Central memory CD4-positive, alpha-beta T cell (primary cell): ENCODE measurements around the gene LRP8.

Experiments
- DNase-seq: peaks from one replicate; pipeline ENCODE4 v3.0.0; 2022

LRP8 gene

DNA sequence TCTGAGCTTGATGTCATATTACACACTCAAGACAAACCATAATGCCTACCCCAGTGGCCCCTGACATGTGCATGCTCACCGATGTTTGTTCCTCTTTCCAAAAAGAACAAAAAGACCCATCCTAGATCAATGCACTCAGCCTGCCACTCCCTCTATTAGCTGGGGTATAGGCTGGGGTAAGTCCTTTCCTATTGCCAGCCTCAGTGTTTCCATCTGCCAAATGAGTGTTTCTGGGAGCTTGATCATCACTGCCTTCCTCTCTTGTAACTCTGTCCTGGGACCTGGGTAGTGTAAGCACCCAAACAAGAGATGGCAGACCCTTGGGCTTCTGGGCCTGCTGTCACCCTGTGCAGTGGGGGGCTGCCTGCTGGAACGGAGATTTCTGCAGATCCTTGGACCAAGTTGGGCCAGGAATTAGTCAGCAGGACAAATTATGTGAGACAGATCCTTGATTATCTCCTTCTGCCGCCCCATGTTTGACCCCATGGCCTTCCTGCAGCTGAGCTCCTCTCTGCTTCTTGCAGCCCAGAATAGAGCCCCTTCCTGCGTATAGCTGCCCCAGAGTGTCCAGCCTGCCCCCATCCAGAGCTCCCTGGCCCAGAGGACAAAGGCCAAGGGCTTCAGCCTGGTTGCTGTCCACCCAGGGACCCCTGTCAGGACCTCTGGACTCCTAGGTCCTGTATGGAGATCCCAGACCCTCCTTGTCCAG lies 31.5 kb upstream of the LRP8 start:
- no peak for DNase-seq

DNA sequence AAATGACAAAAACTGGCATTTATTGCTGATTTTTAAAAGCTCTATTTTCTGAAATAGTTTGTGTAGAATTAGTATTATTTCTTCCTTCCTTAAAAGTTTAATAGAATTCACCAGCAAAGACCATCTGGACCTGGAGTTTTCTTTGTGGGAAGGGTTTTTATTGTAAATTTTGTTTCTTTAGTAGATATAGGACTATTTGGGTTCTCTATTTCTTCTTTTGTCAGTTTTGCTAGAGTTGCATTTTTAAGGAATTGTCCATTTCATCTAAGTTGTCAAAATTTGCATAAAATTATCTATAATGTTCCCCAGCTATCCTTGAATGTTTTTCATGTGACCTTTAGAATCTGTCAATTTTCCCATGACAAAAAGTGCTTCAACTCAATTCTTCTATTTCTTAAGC lies 28.8 kb upstream of the LRP8 start:
- DNase-seq: no peak

DNA sequence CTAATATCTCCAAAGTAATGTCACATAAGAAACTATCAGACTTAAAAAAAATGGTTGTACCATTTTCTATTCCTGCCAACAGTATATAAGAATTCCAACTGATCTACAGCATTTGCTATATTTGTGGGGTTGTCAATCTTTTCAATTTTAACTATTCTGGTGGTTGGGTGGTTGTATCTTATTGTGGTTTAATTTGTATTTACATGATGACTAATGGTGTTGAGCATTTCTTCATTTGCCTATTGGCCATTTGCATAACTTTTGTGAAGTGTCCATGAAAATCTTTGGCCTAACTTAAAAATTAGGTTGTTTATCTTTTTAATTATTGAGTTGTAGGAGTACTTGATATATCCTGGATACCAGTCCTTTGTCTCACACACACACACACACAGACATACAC lies 26.2 kb upstream of the LRP8 start:
- DNase-seq: no peak

DNA sequence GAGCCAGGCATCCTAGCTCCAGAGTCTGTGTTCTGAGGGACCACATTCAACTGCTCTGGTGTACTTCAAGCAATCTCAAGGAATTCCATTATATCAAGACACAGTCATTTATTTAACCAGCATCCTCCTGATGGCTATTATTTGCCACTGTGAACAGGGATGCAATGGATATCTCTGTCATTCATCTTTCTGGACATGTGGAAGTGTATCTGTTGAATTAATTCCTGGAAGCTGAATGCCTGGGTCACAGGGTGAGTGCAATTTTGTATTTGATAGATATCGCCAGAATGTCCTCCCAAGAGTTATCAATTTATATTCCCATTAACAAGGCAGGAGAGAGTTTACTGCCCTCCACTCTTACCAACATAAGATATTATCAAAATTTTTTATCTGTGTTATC lies 24.7 kb upstream of the LRP8 start:
- DNase-seq: no peak

DNA sequence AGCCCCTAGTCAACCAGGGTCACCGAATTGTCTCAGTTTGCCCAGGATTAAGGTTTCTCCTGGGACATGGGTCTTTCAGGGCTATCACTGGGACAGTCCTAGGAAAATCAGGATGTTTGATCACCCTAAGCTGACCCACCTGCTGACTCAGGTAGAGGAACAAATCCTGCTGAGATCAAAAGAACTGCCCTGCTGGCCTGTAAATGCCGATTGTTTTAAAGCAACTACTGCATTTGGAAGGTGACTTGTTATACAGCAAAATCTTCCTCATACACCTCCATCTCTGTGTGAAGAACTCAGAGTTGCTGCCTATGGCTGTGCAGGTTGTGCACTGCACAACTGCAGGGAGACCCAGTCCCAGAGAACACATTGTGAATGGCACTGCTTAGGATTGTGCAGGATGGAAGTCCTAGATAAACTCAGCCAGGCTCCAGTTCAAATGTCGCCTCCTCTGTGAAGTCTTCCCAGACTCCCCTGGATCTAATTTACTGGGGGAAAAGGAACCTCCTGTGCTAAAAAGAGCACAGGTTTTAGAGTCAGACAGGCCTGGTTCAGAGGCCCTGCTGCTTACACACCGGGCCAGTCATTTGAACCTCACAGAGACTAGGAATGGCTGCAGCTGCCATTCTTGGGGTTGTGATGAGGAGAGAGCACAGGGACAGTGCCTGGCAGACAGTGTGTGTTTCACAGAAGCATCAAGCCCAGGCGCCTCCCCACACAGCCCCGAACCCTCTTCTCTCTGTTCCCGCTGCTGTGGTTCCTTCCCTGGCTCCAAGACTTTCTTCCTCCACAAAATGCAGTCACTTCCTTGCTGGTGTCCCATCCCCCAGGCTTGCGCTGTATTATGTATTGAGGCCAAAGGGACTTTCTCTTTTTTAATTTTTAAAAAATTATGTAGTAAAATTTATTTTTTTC lies 23.2 kb upstream of the LRP8 start:
- no peak for DNase-seq

DNA sequence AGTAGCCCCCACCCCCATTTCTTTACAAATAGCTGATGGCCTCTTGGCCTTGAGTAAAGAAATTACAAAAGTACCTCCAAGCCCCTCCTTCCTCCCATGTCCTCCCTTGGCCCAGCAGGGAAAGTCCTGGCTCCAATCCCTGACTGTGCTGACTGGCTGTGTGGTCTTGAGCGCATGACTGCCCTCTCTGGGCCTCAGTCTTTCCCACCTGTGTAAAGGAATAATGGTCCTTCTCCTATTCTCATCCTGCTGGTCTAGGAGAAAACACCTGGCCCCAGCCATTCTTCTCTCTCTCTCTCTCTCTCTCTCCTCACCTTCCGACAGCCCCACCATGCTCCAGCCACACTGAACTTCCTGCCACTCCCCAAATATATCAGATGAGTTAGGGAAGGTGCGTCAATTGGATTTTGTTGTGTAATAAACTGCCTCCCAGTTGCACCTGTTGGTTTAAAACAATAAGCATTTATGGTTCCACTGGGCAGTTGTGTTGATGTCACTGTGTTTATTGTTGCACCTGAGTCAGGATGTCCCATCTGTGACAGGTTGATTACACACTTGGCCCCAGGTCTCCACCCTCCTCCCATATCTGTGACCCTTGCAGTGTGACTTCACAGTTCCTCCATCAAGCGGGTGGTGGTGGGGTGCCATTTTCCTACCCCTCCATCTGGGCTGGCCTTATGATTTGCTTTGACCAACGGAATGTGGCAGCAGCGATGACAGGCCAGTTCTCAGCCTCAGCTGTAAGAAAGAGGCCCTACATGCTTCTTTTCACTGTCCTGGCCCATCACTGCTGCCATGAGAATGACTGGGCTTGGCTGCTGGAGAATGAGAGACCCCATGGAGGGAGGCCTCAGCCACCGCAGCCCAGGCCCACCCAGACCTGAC lies 22.3 kb upstream of the LRP8 start:
- no peak for DNase-seq

DNA sequence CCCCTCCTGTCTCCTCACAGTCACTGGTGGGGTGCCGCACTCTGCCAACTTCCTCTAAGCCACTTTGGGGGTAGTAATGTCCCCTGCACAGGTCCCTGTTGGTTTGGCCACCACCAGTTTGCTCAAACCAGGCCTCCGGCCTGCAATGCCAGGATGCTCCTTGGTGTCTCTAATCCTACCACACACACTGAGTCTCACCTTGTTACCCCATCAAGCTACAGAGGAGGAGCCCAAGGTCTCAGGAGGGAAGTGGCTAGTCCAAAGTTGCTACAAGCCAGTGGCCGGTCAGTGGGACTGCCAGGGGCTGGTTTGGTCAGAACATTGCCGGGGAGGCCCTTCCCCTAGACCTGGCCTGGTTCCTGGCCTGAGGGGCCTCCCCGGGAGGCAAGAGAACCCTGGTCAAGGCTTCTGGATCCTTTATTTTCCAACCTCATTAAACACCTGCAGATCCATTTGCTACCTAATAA lies 21.5 kb upstream of the LRP8 start:
- no peak for DNase-seq

DNA sequence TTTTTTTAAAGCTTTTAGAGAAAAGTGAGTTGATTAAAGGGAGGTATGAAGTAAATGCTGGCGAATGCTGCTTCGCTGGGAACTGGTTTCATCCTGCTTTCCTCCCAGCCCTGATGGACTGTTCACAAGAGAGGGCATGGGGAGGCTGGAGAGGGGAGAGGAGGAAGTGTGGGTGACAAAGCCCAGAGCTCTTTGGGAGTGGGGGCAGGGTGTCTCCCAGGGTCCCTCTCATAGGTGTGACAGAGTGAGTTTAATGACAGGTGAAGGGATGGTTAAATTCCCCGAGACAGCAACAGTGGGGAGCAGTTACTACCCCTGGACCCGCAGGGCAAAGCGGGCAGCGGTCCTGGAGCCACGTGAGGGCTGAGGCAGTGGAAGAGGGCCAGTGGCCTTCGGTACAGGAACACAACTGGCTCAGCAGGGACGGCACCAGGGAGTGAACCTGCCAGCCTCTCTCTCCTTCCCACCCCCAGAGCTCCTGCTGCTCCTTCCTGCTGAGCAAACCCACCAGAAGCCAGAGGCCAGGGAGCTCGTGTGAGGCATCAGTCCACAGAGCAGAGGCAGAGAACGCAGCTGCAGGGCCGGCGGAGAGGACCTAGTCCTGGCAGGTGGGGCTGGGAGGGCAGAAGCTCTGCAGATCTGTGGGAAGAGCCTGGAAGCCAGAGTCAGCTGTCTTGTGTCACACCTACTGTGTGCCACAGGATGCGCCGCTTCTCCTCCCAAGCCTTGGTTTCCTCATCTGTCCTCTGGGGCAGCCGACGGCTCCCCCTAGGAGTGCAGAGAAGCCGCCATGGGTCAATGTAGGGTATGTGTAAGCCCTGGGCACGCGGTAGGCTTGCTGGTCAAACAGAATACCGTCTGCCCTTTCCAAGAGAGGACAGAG lies 20.9 kb upstream of the LRP8 start:
- DNase-seq: no peak

DNA sequence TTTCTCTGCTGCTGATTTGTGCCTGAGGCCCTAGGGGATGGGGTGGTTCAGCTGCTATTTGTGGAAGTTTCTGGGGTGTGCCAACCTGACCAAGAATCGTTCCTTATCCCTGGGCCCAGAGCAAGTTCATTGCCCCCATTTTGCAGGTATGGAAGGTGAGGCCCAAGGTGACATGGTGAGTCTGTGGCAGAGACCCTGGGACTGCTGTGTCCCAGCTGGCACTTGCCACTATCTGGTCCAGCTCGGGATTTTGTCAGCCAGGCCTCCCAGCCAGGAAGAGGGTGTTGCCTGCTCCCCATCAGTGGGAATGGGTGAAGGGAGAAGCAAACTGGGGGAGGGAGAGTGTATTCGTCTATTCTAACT lies 18.9 kb upstream of the LRP8 start:
- no peak for DNase-seq

DNA sequence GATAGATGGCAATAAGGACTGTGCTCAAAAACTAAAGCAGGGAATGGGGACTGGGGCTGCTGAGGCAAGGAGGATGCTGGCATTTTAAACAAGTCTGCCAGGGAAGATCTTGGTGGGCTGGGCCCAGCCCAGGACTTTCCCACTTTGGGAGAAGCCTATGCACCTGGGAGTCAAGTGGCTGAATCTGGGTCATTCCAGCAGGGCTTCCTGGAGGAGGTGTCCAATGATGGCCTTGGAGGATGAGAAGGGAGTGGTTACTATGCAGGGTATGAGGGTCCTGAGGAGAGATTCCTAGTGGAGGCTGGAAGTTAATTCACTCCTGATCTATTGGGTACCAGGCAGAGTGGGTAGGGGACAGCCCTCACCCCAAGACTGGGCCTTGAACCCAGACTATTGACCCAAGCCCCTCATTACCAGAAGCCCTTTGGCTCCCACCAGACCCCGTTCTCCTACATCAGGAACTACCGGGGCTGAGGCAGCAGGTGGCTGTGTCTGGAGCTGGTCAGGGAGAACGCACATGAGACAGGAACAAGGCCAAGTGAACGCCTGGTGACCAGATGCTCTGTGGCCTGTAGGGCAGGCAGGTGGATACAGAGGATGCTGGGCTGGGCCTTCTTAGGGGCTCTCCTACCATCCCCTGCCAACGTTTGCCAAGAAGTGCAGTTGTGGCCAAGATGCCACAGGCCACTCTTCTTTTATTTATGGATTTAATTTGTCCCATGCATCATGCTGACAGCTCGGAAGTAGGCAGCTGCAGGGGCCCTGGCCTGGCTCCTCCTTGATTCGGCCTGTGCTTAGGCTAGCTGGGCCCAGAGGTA lies 18.3 kb upstream of the LRP8 start:
- no peak for DNase-seq

DNA sequence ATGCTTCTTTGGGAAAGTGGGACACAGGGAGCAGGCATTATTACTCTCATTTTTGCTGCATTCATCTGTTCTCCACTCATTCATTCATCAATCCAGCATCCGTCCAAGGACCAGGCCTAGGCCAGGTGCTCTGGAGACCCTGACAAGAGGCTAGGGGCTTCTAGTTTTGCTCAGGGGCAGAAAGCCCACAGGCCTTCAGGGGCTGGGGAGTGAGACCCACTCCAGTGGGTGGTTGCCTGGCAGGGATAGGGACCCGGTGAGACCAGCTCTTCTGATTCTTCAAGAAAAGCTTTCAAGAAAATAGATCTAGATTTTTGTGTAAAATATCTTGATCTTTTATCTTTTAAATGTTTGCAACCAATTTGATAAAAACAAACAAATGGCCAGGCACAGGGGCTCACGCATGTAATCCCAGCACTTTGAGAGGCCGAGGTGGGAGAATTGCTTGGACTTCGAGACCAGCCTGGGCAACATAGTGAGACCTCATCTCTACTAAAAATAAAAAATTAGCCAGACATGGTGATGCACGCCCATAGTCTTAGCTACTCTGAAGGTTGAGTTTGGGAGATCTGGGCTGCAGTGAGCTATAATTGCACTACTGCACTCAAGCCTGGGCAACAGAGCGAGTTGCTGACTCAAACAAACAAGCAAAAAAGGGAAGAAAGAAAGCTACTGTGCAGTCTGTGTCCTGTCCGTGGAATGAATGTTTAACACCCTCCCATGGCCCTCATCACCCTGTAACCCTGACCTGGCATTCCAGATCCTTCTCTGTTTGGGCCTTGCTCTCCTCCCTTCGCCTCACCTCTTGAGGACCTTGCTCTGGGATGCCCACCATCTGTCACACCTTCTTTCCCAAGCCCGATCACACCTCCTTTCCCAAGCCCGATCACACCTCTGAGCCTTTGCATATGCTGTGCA lies 17.3 kb upstream of the LRP8 start:
- no peak for DNase-seq

DNA sequence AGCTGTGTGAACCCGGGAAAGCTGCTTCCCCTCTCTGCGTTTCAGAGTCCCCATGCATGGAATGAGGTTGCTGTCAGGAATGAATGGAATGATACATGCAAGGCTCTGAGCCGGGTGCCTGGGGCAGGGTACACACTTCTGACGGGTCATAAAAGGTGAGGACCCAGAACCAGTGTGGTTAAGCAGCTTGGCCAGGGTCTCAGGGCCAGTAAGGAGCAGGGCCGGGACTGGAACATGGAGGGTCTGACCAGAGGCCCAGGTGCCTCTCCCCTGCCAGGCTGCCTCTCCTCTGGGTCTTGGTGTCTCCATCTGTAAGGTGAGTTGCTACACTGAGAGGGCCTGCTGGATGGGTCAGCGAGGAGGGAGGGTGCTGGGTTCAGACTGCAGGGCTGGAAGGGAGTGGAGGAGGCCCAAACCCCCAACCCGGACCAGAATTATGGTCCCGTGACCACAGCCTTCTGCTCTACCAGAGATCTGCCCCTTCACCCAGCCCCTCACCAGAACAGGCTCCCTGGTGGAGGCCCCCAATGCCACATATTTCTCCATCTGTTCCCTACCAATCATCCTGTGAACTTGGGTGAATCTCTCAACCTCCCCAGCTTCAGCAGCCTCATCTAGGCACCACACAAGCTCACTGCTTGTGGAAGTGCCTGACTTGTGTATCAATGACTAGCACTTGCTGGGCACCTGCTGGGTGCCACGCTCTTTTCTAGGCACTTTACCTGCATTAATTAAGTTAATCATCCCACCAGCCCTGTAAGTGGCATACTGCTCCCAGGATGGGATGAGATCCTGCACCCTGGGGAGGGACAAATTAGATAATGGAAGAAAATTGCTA lies 16.2 kb upstream of the LRP8 start:
- DNase-seq: no peak

DNA sequence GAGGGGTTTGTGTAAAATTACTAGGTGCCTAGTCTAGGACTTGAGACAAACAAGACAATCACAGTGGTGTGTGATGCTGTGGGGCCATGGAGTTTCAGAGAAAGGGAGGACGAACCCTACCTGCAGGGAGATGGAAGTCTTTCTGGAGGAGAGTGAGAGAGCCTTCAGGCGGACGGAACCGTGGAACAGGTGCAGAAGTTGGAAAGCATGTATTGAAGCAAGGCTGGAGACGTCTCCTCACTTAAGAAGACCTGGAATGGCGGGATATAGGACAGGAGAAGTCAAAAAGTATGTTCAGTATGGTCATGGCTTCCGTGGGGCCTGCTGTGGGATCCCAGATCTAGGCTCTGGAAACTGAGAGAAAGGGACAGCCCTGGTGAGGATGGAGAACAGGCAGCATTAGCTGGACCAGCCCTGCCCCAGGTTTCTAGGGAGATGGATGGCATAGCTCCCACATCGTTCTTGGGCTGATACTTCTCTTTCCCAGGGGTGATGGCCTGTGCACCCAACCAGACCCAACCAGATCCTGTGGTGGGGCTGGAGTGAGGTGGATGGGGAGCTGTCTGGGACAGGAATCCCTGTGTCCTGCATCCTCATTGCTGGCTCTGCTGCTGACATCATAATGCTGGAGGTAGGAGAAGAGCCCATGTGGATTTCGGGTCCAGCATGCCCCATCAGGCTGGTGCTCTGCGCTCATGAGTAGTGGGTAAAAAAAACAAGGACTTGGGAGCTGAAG lies 15.0 kb upstream of the LRP8 start:
- no peak for DNase-seq

DNA sequence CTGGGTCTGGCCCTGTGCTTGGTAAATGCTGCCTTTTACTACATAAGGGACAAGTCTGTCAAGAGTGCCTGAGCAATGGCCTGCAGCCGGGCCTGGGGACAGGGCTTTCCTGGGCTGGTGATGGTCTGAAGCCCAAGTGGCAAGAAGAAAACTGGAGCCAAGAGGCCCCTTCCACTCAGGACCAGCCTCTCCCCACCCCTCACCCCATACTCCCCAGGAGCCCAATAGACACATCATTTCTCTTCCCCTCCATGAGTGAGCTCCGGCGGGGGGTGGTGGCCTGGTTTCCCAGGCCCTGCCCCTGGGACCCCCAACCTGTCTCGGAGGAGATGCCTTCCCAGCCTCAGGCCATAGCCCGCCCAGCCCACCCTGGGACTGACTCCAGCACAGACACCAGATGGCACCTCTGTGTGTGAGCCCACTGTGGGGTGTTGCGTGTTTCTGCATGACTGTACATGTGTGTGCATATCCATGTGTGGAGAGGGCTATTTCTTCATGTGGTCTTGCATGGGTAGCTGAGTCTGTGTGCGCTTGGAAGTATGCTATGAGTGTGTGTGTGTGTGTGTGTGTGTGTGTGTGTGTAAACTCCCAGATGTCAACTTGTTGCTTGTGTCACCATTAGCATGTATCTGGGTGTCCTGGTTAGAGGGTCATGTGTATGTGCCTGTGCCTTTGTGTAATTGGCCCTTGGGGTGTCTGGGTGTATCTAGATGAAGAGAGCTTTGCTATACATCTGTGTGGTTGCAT lies 14.3 kb upstream of the LRP8 start:
- no peak for DNase-seq

DNA sequence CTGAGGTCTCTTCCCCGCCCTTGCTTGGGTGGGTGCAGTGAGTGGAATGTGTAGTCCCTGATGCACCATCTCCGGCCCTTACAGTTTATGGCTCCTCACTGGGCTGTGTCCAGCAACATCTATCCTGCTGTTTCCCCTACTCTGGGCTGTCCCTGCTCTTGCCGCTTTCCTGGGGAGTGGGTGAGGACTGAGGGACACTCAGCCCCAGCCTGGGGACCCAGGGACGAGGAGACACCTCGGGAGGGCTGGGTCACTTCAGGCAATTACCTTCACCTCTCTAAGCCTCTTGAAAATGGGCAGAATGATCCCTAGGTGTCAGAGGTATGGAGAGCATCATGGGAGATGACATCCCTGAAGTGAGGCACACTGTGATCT lies 13.6 kb upstream of the LRP8 start:
- no peak for DNase-seq

DNA sequence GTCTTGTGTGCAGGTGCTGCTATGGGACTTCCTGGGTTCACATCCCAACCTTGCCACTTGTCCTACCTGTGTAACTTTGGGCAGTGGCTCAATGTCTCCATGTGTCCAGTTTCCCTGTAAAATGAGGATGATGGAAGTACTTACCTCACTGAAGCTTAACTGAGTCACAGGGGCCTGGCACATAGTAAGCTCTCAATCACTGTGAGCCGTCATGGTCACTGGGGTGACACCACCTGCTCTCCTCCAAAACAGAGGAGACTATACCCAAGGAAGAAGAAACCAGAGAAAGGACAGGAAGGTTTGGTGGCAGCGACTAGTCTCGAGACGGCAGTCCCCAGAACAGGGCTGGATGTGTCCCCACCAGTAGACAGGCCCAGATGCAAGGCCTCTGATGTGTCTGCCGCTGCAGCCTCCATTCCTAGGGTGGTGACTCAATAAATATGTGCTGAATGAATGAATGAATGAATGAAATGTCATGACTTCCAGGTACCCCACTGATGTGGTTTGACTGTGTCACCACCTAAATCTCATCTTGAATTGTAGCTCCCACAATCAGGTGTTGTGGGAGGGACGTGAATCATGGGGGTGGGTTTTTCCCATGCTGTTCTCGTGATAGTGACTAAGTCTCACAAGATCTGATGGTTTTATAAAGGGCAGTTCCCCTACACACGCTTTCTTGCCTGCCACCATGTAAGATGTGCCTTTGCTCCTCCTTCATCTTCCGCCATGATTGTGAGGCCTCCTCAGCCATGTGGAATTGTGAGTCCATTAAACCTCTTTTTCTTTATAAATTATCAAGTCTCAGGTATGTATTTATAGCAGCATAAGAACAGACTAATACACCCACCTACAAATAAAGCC lies 13.0 kb upstream of the LRP8 start:
- no peak for DNase-seq
